NCI-H446 treated with DMSO at 0.1 percent for 48 hours (cell line): ENCODE results near the gene SIGLEC1.

Experiments
- DNase-seq: peaks from one replicate; lab custom pipeline; 2025; lab: John Stamatoyannopoulos, UW

The SIGLEC1 gene

DNA sequence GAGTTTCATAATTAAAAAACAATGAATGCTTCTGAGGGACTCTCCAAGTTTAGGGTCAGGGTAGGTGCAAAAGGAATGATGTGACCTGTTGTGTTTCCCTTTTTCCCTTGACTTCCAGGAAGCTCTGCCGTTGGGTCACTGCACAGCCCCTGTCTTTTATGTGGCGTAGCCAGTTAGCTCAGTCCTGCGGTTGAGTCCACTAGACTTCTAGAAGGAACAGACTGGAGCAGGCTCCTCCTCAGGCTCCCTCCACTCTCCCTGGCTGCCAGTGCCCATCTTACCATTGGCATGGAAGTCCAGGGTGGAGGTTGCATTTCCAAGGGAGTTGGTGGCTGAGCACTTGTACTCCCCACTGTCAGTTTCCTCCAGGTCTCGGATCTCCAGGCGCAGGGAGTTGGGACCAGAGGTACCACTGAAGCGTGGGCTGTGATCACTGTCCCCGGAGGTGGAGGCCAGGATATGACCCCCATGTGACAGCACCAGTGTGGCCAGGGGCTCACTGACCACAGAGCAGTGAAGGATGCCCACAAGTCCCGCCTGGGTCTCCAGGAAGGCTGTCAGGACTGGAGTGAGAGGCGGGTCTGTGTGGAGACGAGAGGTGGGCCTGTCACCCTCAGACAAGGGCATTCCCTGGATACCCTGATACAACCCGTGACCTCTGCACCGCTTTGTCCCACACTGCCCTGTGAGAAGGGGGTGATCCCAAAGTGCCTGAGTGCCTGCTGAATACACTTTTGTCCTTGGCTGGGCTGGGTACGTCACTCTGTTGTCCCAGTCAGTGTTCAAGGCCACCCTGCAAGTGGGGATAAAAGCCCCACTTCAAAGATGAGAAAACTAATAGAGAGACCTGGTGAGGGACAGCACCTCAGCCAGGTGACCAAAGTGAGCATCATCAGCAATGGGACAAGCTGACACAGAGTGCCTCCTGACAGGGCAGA, 11.1 kb downstream of the SIGLEC1 start:
- DNase-seq = no peak

DNA sequence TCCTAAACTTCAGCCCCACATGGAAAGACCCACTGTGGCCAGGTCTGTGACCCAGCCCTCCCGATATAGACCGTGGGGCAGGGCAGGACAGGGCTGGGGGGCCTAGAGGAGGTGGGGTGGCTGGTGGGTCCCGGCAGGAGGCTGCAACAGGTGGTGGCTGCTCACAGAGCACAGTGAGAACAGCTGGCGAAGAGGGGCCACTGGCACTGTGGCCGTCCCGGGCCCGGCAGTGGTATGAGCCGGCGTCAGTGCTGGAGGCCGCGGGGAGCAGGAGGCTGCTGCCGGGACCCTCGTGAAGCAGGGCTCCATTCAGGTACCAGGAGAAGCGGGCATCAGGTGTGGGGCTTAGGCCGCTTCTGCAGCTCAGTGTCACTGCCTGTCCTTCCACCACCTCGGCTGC, 13.4 kb downstream of the SIGLEC1 start:
- no peak for DNase-seq

DNA sequence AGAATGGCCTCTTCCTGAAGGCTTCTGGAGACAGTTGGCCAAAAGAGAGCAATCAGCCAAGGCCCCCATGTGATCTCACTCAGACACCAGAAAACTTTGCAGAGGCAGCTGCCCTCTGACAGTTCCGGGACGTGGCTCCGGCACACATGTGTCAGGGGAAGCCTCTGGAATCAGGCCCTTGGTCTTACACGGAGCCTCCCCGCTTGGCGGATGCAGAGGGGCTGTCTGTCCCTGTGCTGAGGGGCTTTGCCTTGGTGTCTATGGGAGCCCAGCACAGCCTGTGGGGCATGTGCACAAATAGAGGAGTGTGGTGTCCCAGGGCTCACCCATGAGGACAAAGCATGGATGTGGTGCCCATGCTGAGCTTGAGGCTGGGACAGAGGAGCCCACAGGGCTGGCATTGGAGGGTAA, 13.8 kb downstream of the SIGLEC1 start:
- DNase-seq = no peak

DNA sequence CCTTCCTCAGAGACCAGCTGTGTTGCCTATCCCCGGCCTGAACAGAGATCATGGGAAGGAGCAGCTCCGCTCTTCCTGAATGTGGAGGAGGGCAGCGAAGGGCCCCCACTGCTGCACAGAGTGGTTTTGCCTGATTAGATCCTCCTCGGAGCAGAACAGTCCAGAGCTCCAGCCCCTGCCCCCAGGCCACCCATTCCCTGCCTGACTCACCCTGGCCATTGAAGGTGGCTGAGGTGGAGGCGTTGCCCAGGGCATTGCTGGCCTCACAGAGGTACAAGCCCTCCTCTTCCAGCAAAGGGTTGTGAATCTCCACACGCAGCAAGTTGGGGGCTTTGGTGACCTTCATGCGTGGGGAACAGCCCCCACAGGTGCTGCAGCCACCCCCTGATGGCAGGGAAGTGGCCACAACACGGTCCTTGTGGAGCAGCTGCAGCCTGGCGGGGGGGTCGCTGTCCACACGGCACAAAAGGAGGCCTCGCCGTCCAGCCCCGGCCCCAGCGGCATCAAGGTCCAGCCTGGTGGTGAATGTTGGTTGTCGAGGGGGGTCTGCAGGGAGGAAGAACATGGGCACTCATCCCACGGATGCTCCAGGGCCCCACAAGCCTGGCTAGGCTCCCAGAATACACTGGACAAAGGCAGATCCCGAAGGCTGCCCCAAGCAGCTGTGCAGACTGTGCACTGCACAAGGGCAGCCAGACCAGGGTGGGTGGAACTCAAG, 14.7 kb downstream of the SIGLEC1 start:
- DNase-seq = no peak

DNA sequence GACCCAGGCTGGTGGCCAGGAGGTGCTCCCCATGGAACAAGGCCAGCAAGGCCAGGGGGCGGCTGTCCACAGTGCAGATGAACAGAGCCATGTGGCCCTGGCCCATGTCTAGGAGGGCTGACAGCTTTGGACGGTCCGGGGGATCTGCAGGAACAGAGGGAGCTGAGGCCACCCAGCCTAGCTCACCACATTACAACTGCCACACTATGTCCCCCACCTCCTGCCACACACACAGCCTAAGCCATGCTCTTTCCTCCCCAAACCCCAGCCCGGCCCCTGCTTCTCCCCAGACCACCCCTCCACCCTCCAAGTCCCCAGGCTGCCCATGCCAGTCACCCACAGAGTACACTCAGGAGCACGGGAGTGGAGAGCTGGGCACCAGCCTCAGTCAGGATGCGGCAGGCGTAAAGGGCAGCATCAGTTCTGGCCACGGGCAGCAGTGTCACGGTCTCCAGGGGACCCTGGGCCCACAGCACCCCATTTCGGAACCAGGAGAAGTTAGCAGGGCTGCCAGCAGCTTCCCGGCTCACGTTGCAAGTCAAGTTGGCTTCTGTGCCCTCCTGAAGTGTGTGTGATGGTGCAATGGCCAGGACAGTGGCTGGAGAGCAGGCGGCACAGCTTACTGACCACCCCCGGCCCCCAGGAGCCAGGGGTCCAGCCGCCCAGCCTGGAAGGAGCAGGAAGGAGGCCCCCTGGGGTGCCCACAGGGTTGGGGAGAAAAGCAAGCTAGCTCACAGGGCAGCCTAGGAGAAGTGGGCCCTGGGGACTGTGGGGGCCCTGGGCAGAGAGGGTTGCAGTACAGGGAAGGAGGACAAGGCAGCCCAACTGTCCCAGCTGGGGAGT, 15.4 kb downstream of the SIGLEC1 start:
- no peak for DNase-seq

DNA sequence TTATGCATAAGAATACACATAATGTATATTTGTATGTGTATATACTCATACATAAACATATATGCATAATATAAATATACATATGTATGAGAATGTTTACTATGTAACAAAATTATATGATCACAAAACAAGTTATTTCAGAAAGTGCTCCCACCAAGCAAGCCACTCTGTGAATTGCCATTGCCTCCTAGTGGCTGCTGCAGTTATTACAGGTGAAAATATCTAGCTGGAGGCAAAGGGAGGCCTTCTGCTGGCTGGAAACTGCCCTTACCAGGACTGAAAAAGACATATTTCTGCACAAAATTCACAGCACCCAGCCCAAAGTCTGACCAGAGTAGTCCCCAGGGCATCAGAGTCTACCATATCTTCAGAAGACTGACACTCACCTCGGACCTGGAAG, 16.2 kb downstream of the SIGLEC1 start:
- DNase-seq = no peak

DNA sequence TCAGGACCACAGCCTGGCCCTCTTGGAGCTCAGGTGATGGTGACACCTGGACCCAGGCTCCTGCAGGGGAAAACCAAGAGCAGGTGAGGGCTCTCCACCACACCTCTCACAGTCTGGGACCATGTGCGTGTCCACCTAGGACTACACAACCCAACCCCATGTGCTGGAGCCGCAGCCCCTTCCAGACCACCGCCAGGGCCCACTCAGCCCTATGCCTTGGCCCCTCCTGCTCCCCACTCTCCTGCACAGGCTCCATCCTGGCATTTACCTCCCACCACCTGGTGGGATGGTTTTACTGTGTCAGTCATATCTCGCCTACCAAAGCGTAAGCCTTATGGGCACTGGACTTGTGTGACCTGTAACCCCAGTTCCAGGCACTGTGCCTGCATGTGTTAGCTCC, 17.5 kb downstream of the SIGLEC1 start:
- DNase-seq = no peak

DNA sequence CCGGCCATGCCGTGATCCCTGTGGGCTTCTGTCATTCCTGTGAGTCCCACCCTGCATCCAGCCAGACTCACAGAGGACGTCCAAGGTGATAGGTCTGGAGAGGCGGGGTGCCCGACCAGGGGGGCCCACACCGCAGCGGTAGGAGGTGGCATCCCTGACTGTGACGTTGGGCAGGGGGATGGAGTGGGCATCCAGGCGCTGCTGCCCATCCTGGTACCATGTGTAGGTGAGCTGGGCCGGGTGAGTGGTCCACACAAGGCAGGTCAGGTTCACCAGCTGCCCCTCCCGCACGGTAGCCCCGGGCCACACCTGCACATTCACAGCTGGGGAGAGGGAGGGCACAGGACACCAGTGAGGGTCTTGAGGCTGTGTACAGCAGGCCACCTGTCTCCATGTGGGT, 19.0 kb downstream of the SIGLEC1 start:
- DNase-seq = no peak

DNA sequence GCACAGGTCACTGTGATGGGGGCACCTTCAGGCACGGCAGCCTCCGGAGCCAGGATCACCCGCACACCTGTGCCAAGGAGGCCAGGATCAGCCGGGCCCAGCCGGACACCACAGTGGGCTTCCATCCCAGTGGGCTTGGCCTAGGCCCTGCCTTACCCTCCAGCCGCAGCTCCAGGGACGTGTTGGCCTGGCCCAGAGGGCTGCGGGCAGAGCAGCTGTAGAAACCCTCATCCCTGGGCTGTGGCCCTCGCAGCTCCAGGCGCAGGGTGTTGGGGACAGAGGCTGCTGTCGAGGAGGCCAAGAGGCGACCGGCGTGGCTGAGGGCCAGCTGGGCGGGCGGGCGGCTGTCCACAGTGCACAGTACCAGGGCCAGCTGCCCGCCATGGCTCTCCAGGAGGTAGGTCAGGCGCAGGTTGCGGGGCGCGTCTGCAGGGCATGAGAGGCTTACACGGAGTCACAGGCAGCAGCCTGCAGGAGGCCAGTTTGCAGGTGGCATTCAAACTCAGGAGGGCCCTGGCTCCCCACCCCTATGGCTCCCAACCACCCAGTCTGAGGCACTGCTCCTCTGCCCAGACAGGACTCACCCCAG, 19.6 kb downstream of the SIGLEC1 start:
- DNase-seq = no peak

DNA sequence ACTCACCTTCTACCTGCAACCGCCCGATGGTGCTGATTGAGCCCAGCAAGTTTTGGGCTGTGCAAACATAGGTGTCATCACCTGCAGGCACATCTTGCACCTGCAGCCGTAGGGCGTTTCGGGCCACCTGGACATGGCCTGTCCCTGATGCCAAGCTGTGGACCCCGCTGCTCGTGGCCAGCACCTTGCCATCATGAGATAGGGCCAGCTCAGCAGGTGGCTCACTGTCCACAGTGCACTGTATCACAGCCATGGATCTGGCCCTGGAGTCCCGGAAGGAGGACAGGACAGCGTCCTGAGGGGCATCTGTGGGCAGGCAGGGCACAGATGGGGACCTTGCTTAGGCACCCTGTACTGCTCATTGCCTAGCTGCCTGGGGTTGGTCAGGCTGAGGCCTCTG, 20.5 kb downstream of the SIGLEC1 start:
- no peak for DNase-seq

DNA sequence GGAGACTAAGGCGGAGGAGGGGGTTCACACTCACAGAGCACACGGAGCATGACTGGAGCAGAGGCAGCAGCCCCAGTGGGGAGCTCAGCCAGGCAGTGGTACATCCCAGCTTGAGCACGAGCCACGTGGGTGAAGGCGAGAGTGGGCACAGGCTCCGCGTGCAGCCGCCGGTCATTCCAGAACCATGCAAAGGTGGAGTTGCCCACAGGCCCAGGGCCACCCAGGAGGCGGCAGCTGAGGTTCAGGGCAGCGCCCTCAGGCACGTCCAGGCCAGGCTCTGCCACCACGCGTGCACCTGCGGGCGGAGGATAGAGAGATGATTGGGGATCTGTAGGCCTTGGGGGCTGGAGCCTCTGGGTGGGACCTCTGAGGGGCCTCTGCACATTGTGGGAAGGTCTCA, 21.1 kb downstream of the SIGLEC1 start:
- DNase-seq = no peak

DNA sequence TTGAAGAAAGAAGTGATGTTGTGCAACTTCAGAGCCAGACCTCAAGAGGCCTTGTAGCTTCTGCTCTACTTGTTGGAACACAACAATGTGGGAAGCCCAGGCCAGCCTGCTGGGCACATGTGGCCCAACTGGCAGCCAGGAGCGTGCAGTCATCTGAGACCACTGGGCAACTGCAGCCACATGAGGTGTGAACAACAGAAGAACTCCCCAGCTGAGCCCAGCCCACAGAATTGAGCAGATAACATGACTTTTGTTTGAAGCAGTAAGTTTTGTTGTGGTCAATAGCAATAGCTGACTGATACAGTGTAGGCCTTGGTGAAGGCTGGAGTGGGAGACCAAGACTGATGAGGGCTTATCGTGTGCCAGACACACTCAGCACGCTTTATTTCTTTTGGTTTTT, 22.0 kb downstream of the SIGLEC1 start:
- no peak for DNase-seq

DNA sequence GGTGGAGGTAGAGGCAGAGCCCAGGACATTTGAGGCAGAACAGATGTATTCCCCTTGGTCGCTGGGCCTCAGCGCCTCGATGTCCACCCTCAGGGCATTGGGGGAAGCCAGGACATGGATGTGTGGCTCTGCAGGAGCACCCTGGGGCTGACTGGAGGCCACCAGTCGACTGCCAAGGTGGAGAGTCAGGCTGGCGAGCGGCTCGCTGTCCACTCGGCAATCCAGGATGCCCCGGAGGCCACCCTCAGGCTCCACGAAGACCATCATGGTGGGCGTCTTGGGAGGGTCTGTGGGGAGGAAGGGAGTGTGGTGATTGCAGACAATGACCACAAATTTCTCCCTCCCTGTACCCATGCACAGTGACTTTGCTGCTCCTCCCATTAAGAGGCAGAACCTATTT, 22.4 kb downstream of the SIGLEC1 start:
- DNase-seq = no peak

DNA sequence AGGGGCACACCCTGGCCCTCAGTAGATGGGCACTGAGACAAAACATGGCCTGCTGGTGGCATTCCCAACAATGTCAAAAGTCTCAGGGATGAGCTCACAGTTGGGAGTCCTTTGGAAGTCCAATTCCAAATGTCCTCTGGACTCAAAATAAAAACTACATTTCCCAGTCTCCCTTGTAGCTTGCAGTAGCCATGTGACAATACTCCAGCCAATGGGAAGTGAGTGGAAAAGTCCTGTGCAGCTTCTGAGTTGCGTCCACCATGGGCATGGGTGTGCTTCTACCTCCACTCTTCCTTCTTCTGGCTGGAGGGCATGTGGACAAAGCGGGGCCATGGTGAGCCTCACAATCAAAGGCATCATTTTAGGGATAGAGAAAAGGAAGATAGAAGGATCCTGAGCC, 24.7 kb downstream of the SIGLEC1 start:
- DNase-seq = no peak

DNA sequence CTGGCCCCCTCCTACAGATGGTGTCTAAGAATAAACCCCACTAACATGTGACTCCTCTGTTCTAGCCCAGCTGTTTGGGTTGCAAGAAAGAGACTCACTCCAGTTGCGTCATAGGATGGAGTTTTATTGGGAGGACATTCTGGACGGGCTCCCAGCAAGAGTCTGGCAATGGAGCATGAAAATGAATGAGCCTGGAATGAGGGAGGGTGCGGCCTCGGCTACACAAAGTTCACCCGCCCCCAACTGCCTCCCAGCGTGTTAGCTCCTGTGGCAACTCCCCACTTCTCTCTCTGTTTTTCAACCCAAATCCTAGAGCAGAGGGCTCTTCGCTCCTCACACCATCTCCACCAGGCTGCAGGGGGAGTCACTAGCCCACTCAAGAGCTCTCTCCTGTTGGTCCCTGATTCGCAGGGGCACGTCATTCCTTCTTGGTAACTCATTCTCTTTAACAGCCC, 25.5 kb downstream of the SIGLEC1 start:
- peak; percentile 27 for DNase-seq

DNA sequence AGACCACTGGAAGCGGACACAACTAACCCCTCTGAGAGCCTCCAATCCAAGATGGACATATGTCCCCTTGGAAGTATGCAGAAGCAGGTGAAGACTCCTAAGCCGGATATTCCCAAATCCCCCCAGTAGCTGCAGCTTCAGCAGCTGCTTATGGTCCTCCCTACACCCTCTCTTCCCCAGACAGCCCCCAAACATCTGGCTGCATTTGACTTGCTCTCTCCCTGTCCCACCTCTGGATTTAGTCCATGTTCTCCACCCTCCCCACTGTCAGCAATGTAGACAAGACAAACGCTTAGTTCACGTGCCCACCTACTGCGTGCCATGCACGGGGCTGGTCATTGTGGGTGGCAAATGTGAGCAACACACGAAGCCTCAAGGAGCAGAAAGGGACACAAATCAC, 26.0 kb downstream of the SIGLEC1 start:
- no peak for DNase-seq

DNA sequence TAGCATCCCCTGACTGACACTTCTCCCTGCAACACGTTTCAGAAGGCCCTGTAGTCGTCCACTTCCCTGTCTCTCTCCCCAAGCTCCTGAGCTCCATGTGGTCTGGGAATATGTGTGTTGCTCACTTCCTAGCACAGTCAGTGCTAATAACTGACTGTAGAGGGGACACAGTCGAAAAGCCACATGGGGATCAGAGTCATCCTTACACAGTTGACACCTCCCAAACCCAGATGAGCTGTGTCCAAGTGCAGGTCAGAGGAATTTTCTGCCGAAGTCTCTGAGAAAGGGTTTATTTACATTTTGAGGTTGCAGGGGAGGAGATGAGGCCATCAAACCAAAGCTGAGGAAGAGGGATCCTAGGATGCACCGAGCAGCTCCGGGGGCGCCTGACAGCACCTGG, 27.1 kb downstream of the SIGLEC1 start:
- no peak for DNase-seq

DNA sequence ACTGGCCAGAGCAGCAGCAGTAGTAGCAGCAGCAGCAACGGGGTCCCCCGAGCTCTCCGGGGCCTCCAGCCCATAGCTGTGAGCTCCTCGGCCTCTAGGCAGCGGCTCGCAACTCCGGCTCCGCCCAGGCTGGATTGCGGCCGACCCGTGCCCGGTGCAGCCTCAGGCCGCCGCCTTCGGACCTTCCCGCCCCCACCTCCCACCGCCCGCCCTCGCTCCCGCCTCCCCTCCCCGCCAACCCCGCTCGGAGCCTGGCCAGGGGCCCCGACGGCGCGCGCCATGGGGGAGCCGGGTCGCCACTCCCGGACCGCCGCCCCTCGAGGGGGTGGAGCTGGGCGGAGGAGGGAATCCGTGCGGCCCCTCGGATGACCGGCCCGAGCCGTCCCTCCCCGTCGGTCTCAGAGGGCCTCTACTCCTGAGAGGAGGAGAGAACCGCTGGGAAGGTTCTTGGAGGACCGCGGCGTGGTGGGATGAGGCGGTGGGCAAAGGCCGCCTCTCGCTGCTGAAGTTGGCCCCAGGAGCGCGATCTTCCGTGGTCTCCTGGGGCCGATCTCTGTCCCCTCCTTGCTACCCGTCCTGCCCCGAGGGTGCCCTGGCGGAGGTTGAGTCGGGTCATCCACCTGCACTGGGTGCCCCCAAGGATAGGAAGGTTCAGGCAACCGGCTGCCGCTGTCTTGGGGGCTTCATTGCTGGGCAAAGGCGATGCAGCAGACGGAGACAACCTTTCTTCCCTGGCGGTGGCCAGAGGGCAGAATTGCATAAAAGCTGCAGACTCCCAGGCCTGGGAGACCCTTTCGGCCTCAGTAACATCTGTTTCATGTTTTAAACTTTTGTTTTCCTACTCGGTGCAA, 30.2 kb downstream of the SIGLEC1 start, which contains the start of gene ADAM33:
ADAM33 (minus strand) TSS at position 80 of the 851 bp plus-strand sequence; CDS start at position 74, 6 bp downstream.
- no peak for DNase-seq

DNA sequence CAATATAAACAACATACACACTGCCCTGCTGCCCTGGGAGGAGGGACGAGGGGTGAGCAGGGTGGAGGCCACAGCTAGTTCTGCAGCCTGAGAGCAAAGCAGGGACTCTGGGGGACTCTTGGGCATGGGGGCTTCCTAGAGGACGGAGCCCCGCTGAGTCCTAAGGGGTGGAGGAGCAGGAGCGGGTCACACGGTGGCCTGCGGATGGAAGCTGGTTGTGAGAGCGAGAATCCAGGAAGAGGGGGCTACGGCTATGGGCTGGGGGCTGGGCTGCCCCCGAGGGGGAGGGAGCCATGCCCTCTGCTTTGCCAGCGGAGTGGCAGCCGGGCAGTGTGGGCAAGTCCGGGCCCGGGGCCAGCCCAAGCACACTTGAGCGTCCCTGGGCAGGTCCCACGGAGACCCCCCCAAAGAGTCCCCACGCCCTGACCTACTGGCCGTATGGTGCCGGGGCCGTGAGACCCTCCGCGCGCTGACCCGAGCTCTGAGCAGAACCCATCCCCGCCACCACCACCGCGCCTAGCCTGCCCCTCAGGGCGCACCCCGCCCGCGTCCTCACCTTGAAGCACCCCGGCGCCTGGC, 31.0 kb downstream of the SIGLEC1 start:
- no peak for DNase-seq

DNA sequence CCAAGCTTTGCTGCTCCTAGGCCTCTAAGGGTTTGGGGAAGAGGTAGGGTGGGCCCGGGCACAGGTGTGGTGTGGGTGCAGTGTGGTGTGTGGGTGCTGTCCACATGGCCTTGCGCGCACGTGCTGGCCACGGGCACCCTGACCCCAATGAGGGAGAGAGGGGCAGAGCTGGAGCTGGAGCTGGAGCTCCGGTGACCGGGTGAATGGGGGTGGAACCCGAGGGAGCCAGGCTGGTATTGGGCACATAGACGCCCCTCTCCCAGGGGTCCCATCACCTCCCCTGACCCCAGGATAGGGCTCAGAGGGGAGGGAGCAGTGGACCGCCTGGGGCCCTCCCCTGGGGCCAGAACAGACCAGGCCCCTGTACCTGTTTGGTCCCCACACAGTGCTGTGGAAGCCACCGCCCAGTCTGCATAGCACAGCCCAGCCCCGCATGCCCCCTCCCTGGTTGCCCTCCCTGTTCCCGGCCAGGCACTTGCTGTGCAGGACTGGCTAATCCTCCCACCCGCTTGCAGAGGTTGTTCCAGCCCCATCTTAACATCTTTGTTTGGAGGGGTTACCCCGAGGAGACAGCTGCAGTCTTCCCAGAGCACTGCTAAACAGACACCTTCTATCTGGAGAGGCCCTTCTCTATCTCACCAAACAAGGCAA, 31.6 kb downstream of the SIGLEC1 start:
- no peak for DNase-seq
